ENCODE measurements around the gene LAYN. TPM values are rescaled to one million over a fixed set of nuclear protein-coding genes. Genes with fewer than 3 reads are reported as not detected.

LAYN gene
- total RNA-seq, 1 donor from 2014 or later: 11.0 TPM

- intact Hi-C loops (cut with DNase I): no loop called here
- peak; percentile 28 for ATAC-seq
- DNase-seq (ENCODE audit: low spot score): no peak
These were observed 41.6 kb downstream of the LAYN start for GRCh38 chr11:111582163-111582562.

DNA sequence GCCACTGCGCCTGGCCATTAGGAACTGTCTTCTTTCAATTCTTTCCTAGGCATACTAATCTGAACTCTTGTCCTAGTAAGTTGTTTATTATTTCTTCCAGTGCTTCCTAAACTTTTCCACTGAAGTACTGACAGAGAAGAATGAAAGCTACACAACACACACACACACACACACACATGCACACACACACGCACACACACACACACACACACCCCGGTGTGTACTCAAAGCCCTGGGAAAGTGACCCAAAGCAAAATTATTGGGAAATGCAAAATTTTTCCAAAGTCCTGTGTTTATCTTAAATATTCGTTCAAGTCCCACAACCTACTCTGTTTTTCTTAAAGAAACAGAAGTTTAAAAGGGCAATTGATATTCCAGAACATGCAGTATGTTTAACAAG lies 42.4 kb downstream of the LAYN start:
- DNase-seq (ENCODE audit: low spot score) (no peak), ATAC-seq (peak; percentile 39)
- intact Hi-C loops (cut with DNase I): no loop called here

DNA sequence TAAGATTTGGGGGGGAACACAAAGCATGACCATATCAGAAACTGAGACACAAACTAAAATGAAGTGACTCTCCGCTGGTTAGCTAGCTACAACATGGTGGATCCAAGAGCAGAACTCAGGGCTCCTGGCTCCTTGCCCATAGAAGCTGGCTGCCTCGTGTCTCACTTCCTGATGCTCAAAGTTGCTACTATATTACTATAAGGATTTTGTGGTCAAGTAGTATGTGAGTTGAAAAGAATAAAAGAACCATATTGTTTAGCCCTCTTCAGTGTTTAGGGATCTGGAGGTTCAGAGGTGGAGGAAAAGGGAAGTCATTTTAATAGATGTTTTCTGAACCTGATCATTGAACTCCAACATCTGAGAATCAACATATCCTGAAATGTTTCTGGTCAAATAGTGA lies 44.9 kb downstream of the LAYN start:
- no peak for DNase-seq (ENCODE audit: low spot score)

GRCh38 chr11:111586388-111586831 lies 45.9 kb downstream of the LAYN start:
- ATAC-seq (no peak), DNase-seq (ENCODE audit: low spot score) (no peak)
- intact Hi-C loops (cut with DNase I): no loop called here

More for the DNA sequence above, 44.9 kb downstream of the LAYN start:
- no peak for ATAC-seq
- intact Hi-C loops (cut with DNase I): no loop called here

- intact Hi-C loops (cut with DNase I): no loop called here
- peak; percentile 21 for ATAC-seq
- no peak for DNase-seq (ENCODE audit: low spot score)
These were observed 48.6 kb downstream of the LAYN start for GRCh38 chr11:111589114-111589513.

DNA sequence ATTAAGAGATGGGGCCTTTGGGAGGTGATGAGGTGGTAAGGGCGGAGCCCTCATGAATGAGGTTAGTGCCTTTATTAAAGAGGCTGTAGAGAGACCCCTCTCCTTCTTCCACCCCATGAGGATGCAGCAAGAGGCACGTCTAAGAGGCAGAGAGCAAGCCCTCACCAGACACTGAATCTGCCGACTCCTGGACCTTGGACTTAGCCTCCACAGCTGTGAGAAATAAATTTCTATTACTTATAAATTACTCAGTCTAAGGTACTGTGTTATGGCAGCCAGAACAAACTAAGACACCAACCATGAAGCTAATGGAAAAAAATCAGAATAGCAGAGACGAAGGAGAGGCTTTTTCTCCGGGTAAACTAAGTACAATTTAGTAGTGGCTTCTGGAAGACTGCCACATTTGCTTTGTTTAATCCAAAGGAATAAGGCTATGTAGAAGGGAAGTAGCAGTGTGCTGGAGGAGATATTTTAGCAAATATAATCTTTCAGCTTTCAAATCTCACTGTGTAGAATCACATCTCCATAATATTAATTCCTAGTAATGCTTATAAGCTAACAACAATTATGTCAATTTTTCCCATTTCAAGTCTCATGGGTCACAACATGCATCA lies 49.5 kb downstream of the LAYN start:
- intact Hi-C loops (cut with DNase I): no loop called here
- DNase-seq (ENCODE audit: low spot score) (no peak), ATAC-seq (peak; percentile 31)

DNA sequence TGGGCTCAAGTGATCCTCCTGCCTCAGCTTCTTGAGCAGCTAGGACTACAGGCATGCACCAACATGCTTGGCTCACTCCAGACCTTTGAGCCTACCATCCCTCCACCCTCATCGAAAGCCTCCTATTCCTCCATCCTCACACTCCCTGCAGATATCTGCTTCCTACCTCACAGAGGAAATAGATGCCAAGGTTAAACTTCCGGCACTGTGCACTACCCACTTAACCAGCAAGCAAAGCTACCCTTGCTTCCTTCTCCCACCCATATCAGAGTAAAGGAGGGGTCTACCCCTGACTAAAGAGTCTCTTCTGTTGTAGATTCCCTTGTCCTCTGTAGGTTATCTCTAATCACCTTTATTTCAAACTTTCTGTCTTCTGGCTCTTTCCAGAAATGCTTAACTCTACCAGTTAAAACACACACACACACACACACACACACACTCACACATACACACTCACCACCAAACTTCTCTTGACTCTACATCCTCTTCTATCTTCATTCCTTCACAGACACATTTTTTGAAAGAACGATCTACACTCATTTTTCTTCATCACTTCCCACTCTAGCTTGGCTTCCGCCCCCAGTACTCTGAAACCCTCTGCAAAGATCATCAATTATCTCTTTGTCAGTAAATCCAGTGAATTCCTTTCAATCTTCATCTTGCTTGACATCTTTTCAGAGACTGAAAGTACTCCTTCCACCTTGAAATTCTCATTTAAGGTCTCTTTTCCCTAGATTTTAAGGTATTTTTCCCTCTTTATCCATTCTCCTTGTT lies 50.9 kb downstream of the LAYN start:
- intact Hi-C loops (cut with DNase I): no loop called here
- DNase-seq (ENCODE audit: low spot score) (no peak), ATAC-seq (no peak)

DNA sequence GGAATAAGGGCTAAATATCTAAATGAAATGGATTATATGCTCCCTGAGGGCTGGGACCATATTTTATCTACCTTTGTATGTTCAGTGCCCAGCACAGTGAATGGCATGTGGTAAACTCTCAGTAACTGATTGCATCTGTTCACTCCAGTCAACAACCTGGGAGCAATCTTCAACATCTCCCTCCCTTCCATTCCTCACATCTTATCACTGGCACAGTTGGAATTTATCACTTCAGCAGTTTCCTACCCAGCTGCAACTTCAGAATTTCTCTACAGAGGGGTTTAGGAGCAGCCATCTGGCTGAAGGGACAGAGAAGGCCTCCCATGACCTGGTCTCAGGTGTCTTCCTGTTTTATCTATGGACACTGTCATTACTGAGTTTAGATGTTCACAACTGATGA lies 52.0 kb downstream of the LAYN start:
- ATAC-seq: no peak
- intact Hi-C loops (cut with DNase I): no loop called here
- no peak for DNase-seq (ENCODE audit: low spot score)

GRCh38 chr11:111596319-111596718 lies 55.8 kb downstream of the LAYN start:
- intact Hi-C loops (cut with DNase I): no loop called here
- DNase-seq (ENCODE audit: low spot score) (no peak), ATAC-seq (no peak)

GRCh38 chr11:111598148-111598547 lies 57.6 kb downstream of the LAYN start:
- ATAC-seq (no peak), DNase-seq (ENCODE audit: low spot score) (no peak)
- intact Hi-C loops (cut with DNase I): no loop called here

DNA sequence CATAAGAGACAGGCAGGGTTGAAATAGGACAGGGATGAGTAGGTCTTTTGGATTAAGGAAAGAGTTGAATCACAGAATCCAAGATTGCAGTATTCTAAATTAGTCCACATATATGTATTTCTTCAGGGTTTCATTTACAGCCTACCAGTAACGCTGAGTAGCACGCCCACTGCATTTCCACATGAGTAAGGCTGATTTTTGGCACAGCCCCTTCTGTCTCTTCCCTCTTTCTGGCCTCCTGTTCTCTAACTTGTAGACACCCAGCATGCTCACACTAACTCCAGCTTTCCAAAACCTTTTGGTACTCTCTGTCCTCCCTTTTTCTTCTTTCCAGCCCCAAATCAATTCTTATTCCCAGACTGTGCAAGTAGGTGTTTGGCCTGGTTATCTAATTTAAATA lies 58.0 kb downstream of the LAYN start:
- ATAC-seq (no peak), DNase-seq (ENCODE audit: low spot score) (no peak)
- intact Hi-C loops (cut with DNase I): no loop called here

- DNase-seq (ENCODE audit: low spot score) (no peak), ATAC-seq (no peak)
- intact Hi-C loops (cut with DNase I): loop anchor here (5.0 kb wide), 1 partner anchor 176 kb away; no protein-coding TSS in a partner anchor
These were observed 61.1 kb downstream of the LAYN start for GRCh38 chr11:111601636-111601978.

DNA sequence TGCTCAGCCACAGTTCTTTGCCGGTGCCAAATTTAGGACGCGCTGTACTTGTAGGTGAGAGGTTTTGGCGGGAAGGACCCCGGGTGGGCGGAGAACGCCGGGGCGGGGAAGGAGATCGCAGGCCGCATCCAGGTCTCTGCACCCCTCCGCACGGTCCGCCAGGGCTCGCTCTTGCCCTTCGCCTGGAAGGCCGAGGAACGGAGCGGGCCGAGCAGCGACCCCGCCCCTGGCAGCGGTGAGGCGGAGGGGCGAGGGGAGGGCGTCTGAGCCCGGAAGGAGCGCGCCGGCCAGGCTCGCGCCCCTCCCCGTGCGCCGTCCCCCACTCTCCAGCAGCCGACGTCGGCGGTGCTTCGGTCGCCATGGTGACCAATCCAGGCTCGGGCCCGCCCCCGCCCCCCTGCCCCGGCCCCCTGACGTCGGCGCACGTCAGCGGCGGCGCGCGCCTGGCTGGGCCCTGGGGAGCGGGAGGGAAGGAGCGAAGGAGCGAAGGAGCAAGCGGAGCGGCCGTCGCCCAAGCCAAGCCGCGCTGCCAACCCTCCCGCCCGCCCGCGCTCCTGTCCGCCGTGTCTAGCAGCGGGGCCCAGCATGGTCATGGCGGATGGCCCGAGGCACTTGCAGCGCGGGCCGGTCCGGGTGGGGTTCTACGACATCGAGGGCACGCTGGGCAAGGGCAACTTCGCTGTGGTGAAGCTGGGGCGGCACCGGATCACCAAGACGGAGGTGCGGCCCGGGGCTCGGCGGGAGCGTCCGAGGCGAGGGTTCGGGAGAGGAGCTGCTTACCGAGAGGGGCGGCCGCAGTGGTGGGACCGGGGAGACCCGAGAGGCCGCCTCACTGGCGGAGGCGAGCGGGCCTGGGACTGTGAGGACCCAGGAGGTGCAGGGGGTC lies 61.7 kb downstream of the LAYN start, which contains the start of gene SIK2:
TSS of gene SIK2 (plus strand) at position 471 of the 886 bp plus-strand sequence. CDS start at position 586, 115 bp downstream.
- ATAC-seq (peak; percentile 97), DNase-seq (ENCODE audit: low spot score) (peak; percentile 97)
- intact Hi-C loops (cut with DNase I): loop anchor here (5.0 kb wide), 1 partner anchor 175 kb away; no protein-coding TSS in a partner anchor

DNA sequence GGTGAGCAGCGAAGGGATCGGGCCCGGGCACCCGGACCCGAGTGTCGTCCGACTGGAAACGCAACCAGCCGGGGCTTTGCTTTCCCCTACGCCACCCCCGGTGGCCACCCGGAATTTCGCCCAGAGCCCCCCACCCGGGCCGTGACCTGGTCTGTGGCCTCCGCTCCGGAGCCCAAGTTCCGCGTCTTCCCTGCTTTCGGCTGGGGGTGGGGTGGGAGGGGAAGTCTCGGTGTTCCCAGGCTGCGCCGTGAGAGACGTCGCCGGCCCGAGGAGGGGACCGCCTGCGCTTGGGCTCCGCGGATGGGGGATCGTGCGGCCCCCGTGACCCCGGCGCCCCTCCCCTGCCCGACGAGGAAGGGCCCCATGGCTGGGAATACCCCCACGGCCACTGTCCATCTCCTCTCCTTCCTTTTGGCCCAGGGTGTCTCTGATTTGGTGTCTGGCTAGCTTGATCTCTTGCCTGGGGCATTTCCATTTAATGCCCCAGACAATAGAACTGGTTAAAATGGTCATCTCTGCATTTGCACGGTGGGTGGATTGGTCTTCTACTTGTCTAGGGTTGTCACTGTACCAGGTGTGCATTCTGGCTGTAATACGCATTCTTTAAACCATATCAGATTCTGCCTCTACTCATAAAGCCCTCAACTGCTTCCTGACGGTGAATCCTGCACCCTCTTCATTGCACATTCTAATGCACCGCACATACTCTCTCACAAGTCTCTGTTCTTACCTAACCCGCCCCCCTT lies 62.5 kb downstream of the LAYN start:
- DNase-seq (ENCODE audit: low spot score) (no peak), ATAC-seq (peak; percentile 29)
- intact Hi-C loops (cut with DNase I): loop anchor here (5.0 kb wide), 1 partner anchor 174 kb away; no protein-coding TSS in a partner anchor

DNA sequence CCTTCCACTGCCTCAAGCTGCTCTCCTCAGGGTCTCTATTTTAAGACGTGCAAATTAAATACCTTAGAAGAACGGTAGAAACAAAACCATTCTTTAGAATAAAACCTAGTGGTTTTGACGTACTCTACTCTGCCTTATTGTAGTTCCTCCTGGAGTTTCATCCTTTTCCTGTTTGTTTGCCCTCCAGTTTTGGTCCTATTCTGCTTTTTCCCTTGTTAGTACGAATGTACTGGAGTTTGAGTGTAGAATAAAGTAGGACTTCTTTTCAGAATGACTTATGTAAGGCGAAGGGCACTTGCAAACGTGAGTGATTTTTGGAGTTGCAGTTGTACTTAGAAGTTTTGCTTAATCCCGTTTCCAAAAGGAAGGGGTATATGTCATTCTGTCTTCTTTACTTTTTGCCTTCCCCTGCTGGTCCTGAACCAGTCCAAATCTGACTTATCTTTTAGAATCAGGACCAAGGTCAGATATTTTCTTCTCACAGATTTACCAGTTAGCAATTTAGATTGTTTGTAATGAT lies 63.2 kb downstream of the LAYN start:
- DNase-seq (ENCODE audit: low spot score) (no peak), ATAC-seq (no peak)
- intact Hi-C loops (cut with DNase I): loop anchor here (5.0 kb wide), 1 partner anchor 174 kb away; no protein-coding TSS in a partner anchor

- no peak for DNase-seq (ENCODE audit: low spot score)
- intact Hi-C loops (cut with DNase I): loop anchor here (5.0 kb wide), 1 partner anchor 173 kb away; no protein-coding TSS in a partner anchor
- no peak for ATAC-seq
These were observed 64.0 kb downstream of the LAYN start for GRCh38 chr11:111604392-111605009.

- ATAC-seq: no peak
- DNase-seq (ENCODE audit: low spot score): no peak
- intact Hi-C loops (cut with DNase I): no loop called here
These were observed 65.2 kb downstream of the LAYN start for GRCh38 chr11:111605681-111606080.

DNA sequence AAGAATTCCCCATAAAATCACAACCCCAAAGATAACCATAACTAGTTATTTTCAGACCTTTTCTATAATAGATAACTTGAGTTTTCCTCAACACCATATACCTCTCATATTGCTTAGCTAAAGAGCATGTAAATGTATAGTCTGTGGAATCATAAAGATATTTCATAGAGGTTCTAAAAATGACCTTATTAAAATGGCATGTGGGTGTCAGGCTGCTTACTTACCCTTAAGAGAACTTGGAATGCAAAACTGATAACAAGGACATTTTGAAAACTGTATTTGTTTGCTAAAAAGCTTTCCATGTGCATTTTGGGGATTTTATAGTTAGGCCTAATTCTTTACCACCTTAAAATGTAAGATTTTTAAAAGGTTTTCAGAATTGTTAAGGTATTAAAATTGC lies 66.5 kb downstream of the LAYN start:
- no peak for ATAC-seq
- DNase-seq (ENCODE audit: low spot score): no peak
- intact Hi-C loops (cut with DNase I): no loop called here

Data from sciatic nerve (tissue), 2 donors.